ENCODE results near the gene ITGB1BP1.

The ITGB1BP1 gene, protein sequence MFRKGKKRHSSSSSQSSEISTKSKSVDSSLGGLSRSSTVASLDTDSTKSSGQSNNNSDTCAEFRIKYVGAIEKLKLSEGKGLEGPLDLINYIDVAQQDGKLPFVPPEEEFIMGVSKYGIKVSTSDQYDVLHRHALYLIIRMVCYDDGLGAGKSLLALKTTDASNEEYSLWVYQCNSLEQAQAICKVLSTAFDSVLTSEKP

DNA sequence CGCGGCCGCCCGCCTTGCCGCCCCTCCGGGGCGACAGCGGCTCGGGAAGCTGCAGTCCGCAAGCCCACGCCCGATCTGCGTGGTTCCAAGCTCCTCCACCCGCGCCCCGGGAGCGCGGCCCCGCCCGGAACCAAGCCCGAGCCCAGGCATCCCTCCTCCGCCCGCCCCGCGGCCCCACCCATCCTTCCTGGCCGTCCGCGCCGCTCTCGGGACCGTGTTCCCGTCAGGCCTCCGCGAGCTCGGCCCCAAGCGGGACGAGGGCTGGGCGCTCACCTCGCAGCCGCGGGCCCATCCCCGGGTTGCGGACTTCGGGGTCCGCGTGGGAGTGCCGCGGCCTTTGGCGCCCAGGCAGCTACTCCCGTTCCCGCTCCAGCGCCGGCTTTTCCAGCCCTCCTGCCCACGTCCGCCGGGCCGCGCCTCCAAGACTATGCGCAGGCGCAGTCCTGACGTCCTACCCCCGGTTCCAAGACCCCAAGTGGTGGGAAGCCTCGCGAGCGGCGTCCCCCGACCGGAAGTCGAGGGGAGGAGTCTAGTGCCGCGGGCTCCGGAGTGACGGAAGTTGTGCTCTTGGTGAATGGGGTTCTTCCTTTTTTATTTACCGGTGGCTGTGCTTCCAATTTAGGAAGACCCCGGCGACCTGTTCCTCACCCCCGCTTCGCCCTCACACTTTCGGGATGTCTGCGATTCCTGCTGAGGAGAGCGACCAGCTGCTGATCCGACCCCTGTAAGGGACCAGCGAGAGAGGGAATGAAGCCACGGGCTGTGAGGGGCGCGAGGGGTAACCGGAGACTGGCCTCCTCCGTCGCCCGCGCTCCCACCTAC, at the start of gene ITGB1BP1, which contains the start of gene CPSF3:
Gene ITGB1BP1 (minus strand): TSS at position 429 of the 822 bp plus-strand sequence. CDS start 4,831 bp downstream, outside the sequence.
Gene CPSF3 (plus strand): TSS at position 555 of the 822 bp plus-strand sequence. CDS start 120 bp downstream, at position 675.
- TF ChIP-seq, protein P1, sequence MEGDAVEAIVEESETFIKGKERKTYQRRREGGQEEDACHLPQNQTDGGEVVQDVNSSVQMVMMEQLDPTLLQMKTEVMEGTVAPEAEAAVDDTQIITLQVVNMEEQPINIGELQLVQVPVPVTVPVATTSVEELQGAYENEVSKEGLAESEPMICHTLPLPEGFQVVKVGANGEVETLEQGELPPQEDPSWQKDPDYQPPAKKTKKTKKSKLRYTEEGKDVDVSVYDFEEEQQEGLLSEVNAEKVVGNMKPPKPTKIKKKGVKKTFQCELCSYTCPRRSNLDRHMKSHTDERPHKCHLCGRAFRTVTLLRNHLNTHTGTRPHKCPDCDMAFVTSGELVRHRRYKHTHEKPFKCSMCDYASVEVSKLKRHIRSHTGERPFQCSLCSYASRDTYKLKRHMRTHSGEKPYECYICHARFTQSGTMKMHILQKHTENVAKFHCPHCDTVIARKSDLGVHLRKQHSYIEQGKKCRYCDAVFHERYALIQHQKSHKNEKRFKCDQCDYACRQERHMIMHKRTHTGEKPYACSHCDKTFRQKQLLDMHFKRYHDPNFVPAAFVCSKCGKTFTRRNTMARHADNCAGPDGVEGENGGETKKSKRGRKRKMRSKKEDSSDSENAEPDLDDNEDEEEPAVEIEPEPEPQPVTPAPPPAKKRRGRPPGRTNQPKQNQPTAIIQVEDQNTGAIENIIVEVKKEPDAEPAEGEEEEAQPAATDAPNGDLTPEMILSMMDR (IDR thresholded peaks at IDR 0.05; ENCODE audit: low read depth, low read length) = no peak
- peak; percentile 99 for DNase-seq
- no peaks in the 10 kb centered on the region for H3K27me3 ChIP-seq (ENCODE audit: insufficient read depth, low read depth, severe bottlenecking)
- peak within 1 kb of the TSS; percentile 98 for H3K4me3 ChIP-seq (ENCODE audit: low read depth, low read length)
- H3K36me3 ChIP-seq = peaks cover 8% of the 10 kb centered on the region
- H3K27ac ChIP-seq = peak within 1 kb of the TSS; percentile 89
- H3K9me3 ChIP-seq (ENCODE audit: severe bottlenecking) = no peaks in the 10 kb centered on the region

GRCh38 chr2:9472511-9472910, 49.2 kb upstream of the ITGB1BP1 start:
- TF ChIP-seq, protein P1 (IDR thresholded peaks at IDR 0.05; ENCODE audit: low read depth, low read length) = no peak
- Histone ChIP-seq H3K27me3 (ENCODE audit: insufficient read depth, low read depth, severe bottlenecking) (no peaks in the 10 kb centered on the region), H3K27ac (no peak overlapping the region), H3K4me3 (ENCODE audit: low read depth, low read length) (no peak overlapping the region), H3K9me3 (ENCODE audit: severe bottlenecking) (no peaks in the 10 kb centered on the region), H3K36me3 (peaks cover 72% of the 10 kb centered on the region)
- no peak for DNase-seq

DNA sequence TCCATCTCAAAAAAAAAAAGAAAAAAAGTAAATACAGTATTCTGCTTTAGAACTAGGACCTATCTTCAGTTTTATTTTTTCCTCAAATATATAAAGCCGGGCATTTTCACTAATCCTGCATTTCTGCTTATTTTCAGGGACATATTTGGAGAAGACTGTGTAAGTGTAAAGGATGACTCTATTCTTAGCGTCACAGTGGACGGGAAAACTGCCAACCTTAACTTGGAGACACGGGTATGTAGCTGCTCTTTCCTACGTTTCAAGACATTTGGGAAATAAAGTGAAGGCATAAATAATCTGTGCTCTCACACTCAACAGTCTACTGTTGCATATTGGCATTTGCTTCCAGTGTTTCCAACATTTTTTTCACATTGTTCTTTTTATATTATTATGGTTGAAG, 47.9 kb upstream of the ITGB1BP1 start:
- peaks cover 62% of the 10 kb centered on the region for H3K36me3 ChIP-seq
- no peaks in the 10 kb centered on the region for H3K9me3 ChIP-seq (ENCODE audit: severe bottlenecking)
- TF ChIP-seq, protein P1 (IDR thresholded peaks at IDR 0.05; ENCODE audit: low read depth, low read length) = no peak
- DNase-seq = no peak
- H3K4me3 ChIP-seq (ENCODE audit: low read depth, low read length) = no peak overlapping the region
- H3K27ac ChIP-seq = no peak overlapping the region
- no peaks in the 10 kb centered on the region for H3K27me3 ChIP-seq (ENCODE audit: insufficient read depth, low read depth, severe bottlenecking)

DNA sequence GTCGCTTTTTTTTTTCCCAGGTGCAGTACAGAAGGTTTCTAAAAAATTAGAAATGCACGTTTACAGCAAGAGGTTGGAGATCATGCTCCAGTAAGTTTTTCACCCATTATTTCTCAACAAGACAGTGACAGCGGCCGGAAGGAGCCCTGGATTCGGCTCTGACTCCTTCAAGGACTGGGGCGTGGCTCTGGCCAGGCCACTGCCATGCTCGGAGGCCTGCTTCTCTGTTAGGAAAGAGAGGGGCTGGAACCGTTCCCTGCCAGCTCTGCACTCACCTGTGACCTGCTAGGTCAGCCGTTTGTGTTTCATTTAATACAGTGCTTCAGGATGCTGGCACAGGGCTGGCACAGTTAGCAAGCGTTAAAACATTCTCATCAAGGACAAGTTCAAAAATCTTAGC, 44.4 kb upstream of the ITGB1BP1 start:
- Histone ChIP-seq H3K27me3 (ENCODE audit: insufficient read depth, low read depth, severe bottlenecking) (no peaks in the 10 kb centered on the region), H3K36me3 (peaks cover 62% of the 10 kb centered on the region), H3K27ac (no peak overlapping the region), H3K4me3 (ENCODE audit: low read depth, low read length) (no peak overlapping the region), H3K9me3 (ENCODE audit: severe bottlenecking) (no peaks in the 10 kb centered on the region)
- DNase-seq = no peak
- TF ChIP-seq, protein P1 (IDR thresholded peaks at IDR 0.05; ENCODE audit: low read depth, low read length) = no peak

DNA sequence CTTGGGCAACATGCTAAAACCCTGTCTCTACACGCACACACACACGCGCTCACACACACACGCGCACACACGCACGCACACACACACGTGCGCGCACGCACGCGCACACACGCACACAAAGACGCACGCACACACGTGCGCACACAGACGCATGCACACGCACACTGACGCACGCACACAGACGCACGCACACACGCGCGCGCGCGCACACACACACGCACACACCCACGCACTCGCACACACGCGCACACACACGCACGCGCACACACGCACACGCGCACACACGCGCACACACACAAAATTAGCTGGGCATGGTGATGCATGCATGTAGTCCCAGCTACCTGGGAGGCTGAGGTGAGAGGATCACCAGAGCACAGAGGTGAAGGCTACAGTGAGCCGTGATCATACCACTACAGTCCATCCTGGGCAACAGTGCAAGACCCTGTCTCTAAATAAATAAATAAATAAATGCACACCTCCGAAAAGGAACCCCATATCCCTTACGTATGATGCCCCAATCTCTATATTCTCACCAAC, 42.9 kb upstream of the ITGB1BP1 start:
- H3K9me3 ChIP-seq (ENCODE audit: severe bottlenecking) = no peaks in the 10 kb centered on the region
- no peak for DNase-seq
- H3K27ac ChIP-seq = no peak overlapping the region
- TF ChIP-seq, protein P1 (IDR thresholded peaks at IDR 0.05; ENCODE audit: low read depth, low read length) = no peak
- H3K27me3 ChIP-seq (ENCODE audit: insufficient read depth, low read depth, severe bottlenecking) = no peaks in the 10 kb centered on the region
- H3K36me3 ChIP-seq = peaks cover 57% of the 10 kb centered on the region
- H3K4me3 ChIP-seq (ENCODE audit: low read depth, low read length) = no peak overlapping the region

Data from WERI-Rb-1 (cell line).